Measurements from ENCODE around the gene OCEL1.

Gene OCEL1

GRCh38 chr19:17195106-17195505 is 30.9 kb upstream of the OCEL1 start:
- TF ChIP-seq CTCF (IDR thresholded peaks at IDR 0.05; ENCODE audit: low read length) = no peak
- no peak for TF ChIP-seq EZH2 (IDR thresholded peaks at IDR 0.05; ENCODE audit: borderline replicate concordance, low read length)
- peaks cover 74% of the 10 kb centered on the region for H3K36me3 ChIP-seq (ENCODE audit: insufficient read depth, low read length)

GRCh38 chr19:17196610-17197009 is 29.4 kb upstream of the OCEL1 start:
- no peak overlapping the region for H2AFZ ChIP-seq (ENCODE audit: low read length)
- H3K36me3 ChIP-seq (ENCODE audit: insufficient read depth, low read length) = peaks cover 77% of the 10 kb centered on the region

More at GRCh38 chr19:17195106-17195505, 30.9 kb upstream of the OCEL1 start:
- Histone ChIP-seq H3K4me1 (ENCODE audit: insufficient read depth, low read length, severe bottlenecking) (peaks cover 18% of the 10 kb centered on the region), H3K4me2 (ENCODE audit: low read length) (no peak overlapping the region), H3K4me3 (ENCODE audit: low read depth, low read length, poor library complexity, severe bottlenecking) (no peak overlapping the region), H3F3A (ENCODE audit: insufficient read depth, low read length) (peaks cover 7% of the 10 kb centered on the region; the same call in 1 of the 2 replicates), H3K79me2 (ENCODE audit: insufficient read depth, low read length) (no peaks in the 10 kb centered on the region), H3K27ac (ENCODE audit: low read depth, low read length, poor library complexity, severe bottlenecking) (no peak overlapping the region), H3K27me3 (ENCODE audit: insufficient read depth, low read length) (no peaks in the 10 kb centered on the region), H4K20me1 (ENCODE audit: insufficient read depth, low read length) (no peaks in the 10 kb centered on the region), H3K9me2 (ENCODE audit: low read depth, low read length) (no peaks in the 10 kb centered on the region), H2AFZ (ENCODE audit: low read length) (no peak overlapping the region), H3K9me3 (ENCODE audit: low read length) (no peaks in the 10 kb centered on the region), H3K9ac (ENCODE audit: low read length) (no peak overlapping the region)

GRCh38 chr19:17197666-17198065 is 28.4 kb upstream of the OCEL1 start:
- Histone ChIP-seq H3K4me2 (ENCODE audit: low read length) (no peak overlapping the region), H3K27me3 (ENCODE audit: insufficient read depth, low read length) (no peaks in the 10 kb centered on the region), H4K20me1 (ENCODE audit: insufficient read depth, low read length) (no peaks in the 10 kb centered on the region), H3K4me1 (ENCODE audit: insufficient read depth, low read length, severe bottlenecking) (no peaks in the 10 kb centered on the region), H2AFZ (ENCODE audit: low read length) (no peak overlapping the region), H3K36me3 (ENCODE audit: insufficient read depth, low read length) (peaks cover 85% of the 10 kb centered on the region), H3K9me2 (ENCODE audit: low read depth, low read length) (no peaks in the 10 kb centered on the region), H3K9me3 (ENCODE audit: low read length) (no peaks in the 10 kb centered on the region), H3K79me2 (ENCODE audit: insufficient read depth, low read length) (no peaks in the 10 kb centered on the region), H3K4me3 (ENCODE audit: low read depth, low read length, poor library complexity, severe bottlenecking) (no peak overlapping the region), H3K27ac (ENCODE audit: low read depth, low read length, poor library complexity, severe bottlenecking) (no peak overlapping the region), H3F3A (ENCODE audit: insufficient read depth, low read length) (no peaks in the 10 kb centered on the region), H3K9ac (ENCODE audit: low read length) (no peak overlapping the region)
- TF ChIP-seq CTCF (IDR thresholded peaks at IDR 0.05; ENCODE audit: low read length) = no peak
- no peak for TF ChIP-seq EZH2 (IDR thresholded peaks at IDR 0.05; ENCODE audit: borderline replicate concordance, low read length)

More at GRCh38 chr19:17196610-17197009, 29.4 kb upstream of the OCEL1 start:
- no peak overlapping the region for H3K27ac ChIP-seq (ENCODE audit: low read depth, low read length, poor library complexity, severe bottlenecking)
- peaks cover 6% of the 10 kb centered on the region for H3K4me1 ChIP-seq (ENCODE audit: insufficient read depth, low read length, severe bottlenecking)
- no peaks in the 10 kb centered on the region for H3K79me2 ChIP-seq (ENCODE audit: insufficient read depth, low read length)
- no peak overlapping the region for H3K4me2 ChIP-seq (ENCODE audit: low read length)
- no peak overlapping the region for H3K9ac ChIP-seq (ENCODE audit: low read length)
- TF ChIP-seq CTCF (IDR thresholded peaks at IDR 0.05; ENCODE audit: low read length) = no peak
- no peak for TF ChIP-seq EZH2 (IDR thresholded peaks at IDR 0.05; ENCODE audit: borderline replicate concordance, low read length)
- H3K9me2 ChIP-seq (ENCODE audit: low read depth, low read length) = no peaks in the 10 kb centered on the region
- no peaks in the 10 kb centered on the region for H3K9me3 ChIP-seq (ENCODE audit: low read length)
- H3F3A ChIP-seq (ENCODE audit: insufficient read depth, low read length) = no peaks in the 10 kb centered on the region
- H3K27me3 ChIP-seq (ENCODE audit: insufficient read depth, low read length) = no peaks in the 10 kb centered on the region
- H3K4me3 ChIP-seq (ENCODE audit: low read depth, low read length, poor library complexity, severe bottlenecking) = no peak overlapping the region
- no peaks in the 10 kb centered on the region for H4K20me1 ChIP-seq (ENCODE audit: insufficient read depth, low read length)

Measured in OCI-LY1 (cell line).